GM10266 (cell line): ENCODE measurements around the gene ZNF474.

ENCODE experiments used
- DNase-seq: peaks from one replicate; pipeline ENCODE4 v3.0.0; 2012; ENCODE audit errors: extremely low spot score
- CTCF ChIP-seq: IDR thresholded peaks from 2 replicates; pipeline ENCODE4 v1.5.1; 2012; ENCODE audit warnings: mild to moderate bottlenecking, low read depth; ENCODE audit not compliant: control insufficient read depth, insufficient read depth; ENCODE audit errors: missing control alignments

ZNF474 gene

GRCh38 chr5:122180863-122181548 lies 51.7 kb downstream of the ZNF474 start:
- DNase-seq: no peak
- no peak for TF ChIP-seq CTCF

- DNase-seq: no peak
Measured at GRCh38 chr5:122181863-122182262, 52.5 kb downstream of the ZNF474 start.

GRCh38 chr5:122182491-122182921 lies 53.2 kb downstream of the ZNF474 start:
- no peak for TF ChIP-seq CTCF
- DNase-seq: no peak

More at GRCh38 chr5:122181863-122182262, 52.5 kb downstream of the ZNF474 start:
- no peak for TF ChIP-seq CTCF

- no peak for DNase-seq
- TF ChIP-seq CTCF: no peak
Measured at GRCh38 chr5:122183098-122183787, 53.9 kb downstream of the ZNF474 start.

GRCh38 chr5:122183788-122184170 lies 54.4 kb downstream of the ZNF474 start:
- TF ChIP-seq CTCF: no peak
- DNase-seq: no peak

GRCh38 chr5:122184676-122185255 lies 55.4 kb downstream of the ZNF474 start:
- TF ChIP-seq CTCF: no peak
- DNase-seq: no peak

- no peak for DNase-seq
- TF ChIP-seq CTCF: no peak
Measured at GRCh38 chr5:122187426-122187825, 58.1 kb downstream of the ZNF474 start.
